Measurements from ENCODE around the gene HSPH1.

HSPH1 gene

DNA sequence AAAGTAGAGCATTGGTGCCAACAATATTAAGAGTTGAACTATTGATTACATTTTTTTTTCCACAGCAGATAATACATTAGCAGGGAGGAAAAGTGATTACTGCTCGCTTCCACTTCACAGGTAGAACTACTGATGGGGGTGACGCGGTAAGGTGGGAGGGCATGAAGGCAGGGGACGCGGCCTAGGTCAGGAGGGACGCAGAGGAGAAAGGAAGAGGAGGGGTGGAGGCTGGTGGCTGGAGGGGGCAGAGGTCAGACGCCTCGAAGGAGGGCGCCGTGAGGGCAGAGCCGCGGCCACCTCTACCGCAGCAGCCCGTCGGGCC, 37.8 kb upstream of the HSPH1 start:
- Histone ChIP-seq H3K36me3 (replicated peaks; ENCODE audit: insufficient read depth, low read length) (no peaks in the 10 kb centered on the region), H3K27me3 (replicated peaks; ENCODE audit: insufficient read depth, low read length) (no peaks in the 10 kb centered on the region), H4K20me1 (ENCODE audit: insufficient read depth, low read length) (no peaks in the 10 kb centered on the region), H3K4me3 (ENCODE audit: low read length) (peak overlapping the region; percentile 48), H3K9ac (ENCODE audit: low read length) (no peak overlapping the region), H2AFZ (ENCODE audit: low read length) (0 out of 2 replicates have a peak overlapping the region, but pooled peaks have one; percentile 45), H3K4me1 (ENCODE audit: low read length) (no peaks in the 10 kb centered on the region), H3K9me3 (replicated peaks; ENCODE audit: insufficient read depth, low read length) (no peaks in the 10 kb centered on the region), H3K9me2 (replicated peaks; ENCODE audit: insufficient read depth, low read length) (no peaks in the 10 kb centered on the region), H3K4me2 (ENCODE audit: low read depth, low read length) (peak overlapping the region; percentile 49; the same call in 1 of the 2 replicates), H3K79me2 (ENCODE audit: low read length) (no peaks in the 10 kb centered on the region), H3K27ac (ENCODE audit: low read length) (no peak overlapping the region), H3F3A (ENCODE audit: insufficient read depth, low read length) (no peaks in the 10 kb centered on the region)
- TF ChIP-seq EZH2 (optimal IDR thresholded peaks at IDR 0.05; ENCODE audit: low read depth, low read length) (no peak), EZH2phosphoT487 (IDR thresholded peaks at IDR 0.05; ENCODE audit: low read length) (no peak)
- TF ChIP-seq, protein P1, sequence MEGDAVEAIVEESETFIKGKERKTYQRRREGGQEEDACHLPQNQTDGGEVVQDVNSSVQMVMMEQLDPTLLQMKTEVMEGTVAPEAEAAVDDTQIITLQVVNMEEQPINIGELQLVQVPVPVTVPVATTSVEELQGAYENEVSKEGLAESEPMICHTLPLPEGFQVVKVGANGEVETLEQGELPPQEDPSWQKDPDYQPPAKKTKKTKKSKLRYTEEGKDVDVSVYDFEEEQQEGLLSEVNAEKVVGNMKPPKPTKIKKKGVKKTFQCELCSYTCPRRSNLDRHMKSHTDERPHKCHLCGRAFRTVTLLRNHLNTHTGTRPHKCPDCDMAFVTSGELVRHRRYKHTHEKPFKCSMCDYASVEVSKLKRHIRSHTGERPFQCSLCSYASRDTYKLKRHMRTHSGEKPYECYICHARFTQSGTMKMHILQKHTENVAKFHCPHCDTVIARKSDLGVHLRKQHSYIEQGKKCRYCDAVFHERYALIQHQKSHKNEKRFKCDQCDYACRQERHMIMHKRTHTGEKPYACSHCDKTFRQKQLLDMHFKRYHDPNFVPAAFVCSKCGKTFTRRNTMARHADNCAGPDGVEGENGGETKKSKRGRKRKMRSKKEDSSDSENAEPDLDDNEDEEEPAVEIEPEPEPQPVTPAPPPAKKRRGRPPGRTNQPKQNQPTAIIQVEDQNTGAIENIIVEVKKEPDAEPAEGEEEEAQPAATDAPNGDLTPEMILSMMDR (IDR thresholded peaks at IDR 0.05; ENCODE audit: low read length), result no peak
- no peak for DNase-seq

DNA sequence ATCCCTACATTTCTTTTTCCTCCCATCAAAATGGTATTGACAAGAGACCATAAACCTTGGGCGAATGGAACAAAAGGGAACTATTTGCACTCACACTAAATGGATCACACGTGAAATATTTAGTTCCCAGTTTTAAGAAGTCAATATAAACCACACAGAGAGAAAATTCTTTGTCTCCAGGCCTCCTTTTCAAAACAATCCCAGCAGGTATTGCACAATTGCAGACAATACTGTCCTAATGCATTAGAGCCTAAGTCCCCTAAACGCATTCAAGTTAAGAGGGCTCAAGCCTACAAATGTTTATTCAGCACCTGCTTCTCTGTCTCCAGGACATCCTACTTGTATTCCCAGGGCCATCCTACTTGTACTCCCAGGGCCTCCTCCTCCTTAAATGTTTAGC, 36.8 kb upstream of the HSPH1 start:
- Histone ChIP-seq H3K4me1 (ENCODE audit: low read length) (no peaks in the 10 kb centered on the region), H3K9ac (ENCODE audit: low read length) (no peak overlapping the region), H3K79me2 (ENCODE audit: low read length) (no peaks in the 10 kb centered on the region), H3K4me3 (ENCODE audit: low read length) (no peak overlapping the region), H3K27ac (ENCODE audit: low read length) (no peak overlapping the region), H2AFZ (ENCODE audit: low read length) (no peak overlapping the region), H4K20me1 (ENCODE audit: insufficient read depth, low read length) (no peaks in the 10 kb centered on the region), H3K27me3 (replicated peaks; ENCODE audit: insufficient read depth, low read length) (no peaks in the 10 kb centered on the region), H3K9me3 (replicated peaks; ENCODE audit: insufficient read depth, low read length) (no peaks in the 10 kb centered on the region), H3F3A (ENCODE audit: insufficient read depth, low read length) (no peaks in the 10 kb centered on the region), H3K9me2 (replicated peaks; ENCODE audit: insufficient read depth, low read length) (no peaks in the 10 kb centered on the region), H3K4me2 (ENCODE audit: low read depth, low read length) (no peak overlapping the region), H3K36me3 (replicated peaks; ENCODE audit: insufficient read depth, low read length) (no peaks in the 10 kb centered on the region)
- no peak for DNase-seq
- TF ChIP-seq EZH2 (optimal IDR thresholded peaks at IDR 0.05; ENCODE audit: low read depth, low read length), result no peak
- TF ChIP-seq, protein P1 (IDR thresholded peaks at IDR 0.05; ENCODE audit: low read length), result no peak
- no peak for TF ChIP-seq EZH2phosphoT487 (IDR thresholded peaks at IDR 0.05; ENCODE audit: low read length)

DNA sequence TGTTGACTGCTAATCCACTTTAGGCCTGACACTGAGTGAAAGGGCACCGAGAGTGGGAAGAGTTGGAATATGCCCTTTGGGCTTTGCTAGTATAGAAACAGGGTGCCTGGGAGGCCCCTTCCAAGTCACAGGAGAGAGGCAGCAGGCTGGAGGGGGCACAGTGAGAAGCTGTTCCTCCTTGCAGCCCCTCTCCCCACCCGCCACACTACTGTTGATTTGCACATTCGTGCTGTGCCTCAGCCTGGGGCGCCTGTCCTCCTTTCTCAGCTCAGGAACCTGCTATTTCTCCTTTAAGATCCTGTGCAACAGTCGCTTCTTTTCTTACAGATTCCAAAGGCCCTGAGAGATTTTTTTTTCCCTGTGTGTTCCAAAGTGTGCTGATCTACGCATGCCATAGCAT, 35.3 kb upstream of the HSPH1 start:
- no peak for DNase-seq
- no peak overlapping the region for H3K9ac ChIP-seq (ENCODE audit: low read length)
- no peak for TF ChIP-seq EZH2phosphoT487 (IDR thresholded peaks at IDR 0.05; ENCODE audit: low read length)
- no peak for TF ChIP-seq EZH2 (optimal IDR thresholded peaks at IDR 0.05; ENCODE audit: low read depth, low read length)
- TF ChIP-seq, protein P1 (IDR thresholded peaks at IDR 0.05; ENCODE audit: low read length), result no peak

More for the DNA sequence above, 35.3 kb upstream of the HSPH1 start:
- no peak overlapping the region for H3K4me3 ChIP-seq (ENCODE audit: low read length)
- H3K27ac ChIP-seq (ENCODE audit: low read length), result no peak overlapping the region
- no peaks in the 10 kb centered on the region for H3K27me3 ChIP-seq (replicated peaks; ENCODE audit: insufficient read depth, low read length)
- no peaks in the 10 kb centered on the region for H3K4me1 ChIP-seq (ENCODE audit: low read length)
- no peak overlapping the region for H2AFZ ChIP-seq (ENCODE audit: low read length)
- no peaks in the 10 kb centered on the region for H4K20me1 ChIP-seq (ENCODE audit: insufficient read depth, low read length)
- no peaks in the 10 kb centered on the region for H3K9me3 ChIP-seq (replicated peaks; ENCODE audit: insufficient read depth, low read length)
- no peaks in the 10 kb centered on the region for H3K79me2 ChIP-seq (ENCODE audit: low read length)
- no peaks in the 10 kb centered on the region for H3K9me2 ChIP-seq (replicated peaks; ENCODE audit: insufficient read depth, low read length)
- H3K4me2 ChIP-seq (ENCODE audit: low read depth, low read length), result no peak overlapping the region
- H3F3A ChIP-seq (ENCODE audit: insufficient read depth, low read length), result no peaks in the 10 kb centered on the region
- H3K36me3 ChIP-seq (replicated peaks; ENCODE audit: insufficient read depth, low read length), result no peaks in the 10 kb centered on the region
